IMR-90 (cell line): ENCODE measurements around the gene GALNT8.

Experiments
- MAFK ChIP-seq: IDR thresholded peaks from 2 replicates; pipeline ENCODE4 v1.6.1; 2012; ENCODE audit warnings: low read depth, low read length, improper control_type of control experiment
- MAZ ChIP-seq: IDR thresholded peaks from 2 replicates; pipeline ENCODE4 v1.6.1; 2012; ENCODE audit warnings: low read depth, mild to moderate bottlenecking, low read length, improper control_type of control experiment, moderate library complexity, borderline replicate concordance
- POLR2A ChIP-seq: IDR thresholded peaks from 2 replicates; pipeline ENCODE4 v1.6.1; 2012; ENCODE audit warnings: mild to moderate bottlenecking, low read depth, low read length
- TF ChIP-seq, protein P1 (sequence below): conservative IDR thresholded peaks from 2 replicates; pipeline ENCODE4 v1.5.1; 2012; ENCODE audit warnings: mild to moderate bottlenecking, low read depth, low read length, improper control_type of control experiment
- TF ChIP-seq, protein P2 (sequence below): fragments of 150-350 bp; IDR thresholded peaks from 2 replicates; pipeline ENCODE4 v1.6.1; 2017; ENCODE audit warnings: mild to moderate bottlenecking, antibody characterized with exemption, low read length, low read depth

DNA sequence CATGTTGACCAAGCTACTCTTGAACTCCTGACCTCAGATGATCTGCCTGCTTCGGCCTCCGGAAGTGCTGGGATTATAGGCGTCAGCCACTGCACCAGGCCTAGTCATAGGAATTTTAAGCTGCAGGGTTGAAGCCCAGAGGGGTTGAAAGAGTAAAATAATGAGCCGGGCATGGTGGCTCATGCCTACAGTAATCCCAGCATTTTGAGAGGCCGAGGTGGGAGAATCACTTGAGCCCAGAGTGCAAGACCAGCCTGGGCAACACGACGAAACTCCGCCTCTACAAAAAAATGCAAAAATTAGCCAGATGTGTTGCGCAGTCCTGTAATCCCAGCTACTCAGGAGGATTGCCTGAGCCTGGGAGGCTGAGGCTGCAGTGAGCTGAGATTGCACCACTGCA is 69.6 kb downstream of the GALNT8 start:
- TF ChIP-seq, protein P1, sequence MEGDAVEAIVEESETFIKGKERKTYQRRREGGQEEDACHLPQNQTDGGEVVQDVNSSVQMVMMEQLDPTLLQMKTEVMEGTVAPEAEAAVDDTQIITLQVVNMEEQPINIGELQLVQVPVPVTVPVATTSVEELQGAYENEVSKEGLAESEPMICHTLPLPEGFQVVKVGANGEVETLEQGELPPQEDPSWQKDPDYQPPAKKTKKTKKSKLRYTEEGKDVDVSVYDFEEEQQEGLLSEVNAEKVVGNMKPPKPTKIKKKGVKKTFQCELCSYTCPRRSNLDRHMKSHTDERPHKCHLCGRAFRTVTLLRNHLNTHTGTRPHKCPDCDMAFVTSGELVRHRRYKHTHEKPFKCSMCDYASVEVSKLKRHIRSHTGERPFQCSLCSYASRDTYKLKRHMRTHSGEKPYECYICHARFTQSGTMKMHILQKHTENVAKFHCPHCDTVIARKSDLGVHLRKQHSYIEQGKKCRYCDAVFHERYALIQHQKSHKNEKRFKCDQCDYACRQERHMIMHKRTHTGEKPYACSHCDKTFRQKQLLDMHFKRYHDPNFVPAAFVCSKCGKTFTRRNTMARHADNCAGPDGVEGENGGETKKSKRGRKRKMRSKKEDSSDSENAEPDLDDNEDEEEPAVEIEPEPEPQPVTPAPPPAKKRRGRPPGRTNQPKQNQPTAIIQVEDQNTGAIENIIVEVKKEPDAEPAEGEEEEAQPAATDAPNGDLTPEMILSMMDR = no peak
- TF ChIP-seq MAZ = no peak
- no peak for TF ChIP-seq POLR2A
- TF ChIP-seq MAFK = no peak
- TF ChIP-seq, protein P2, sequence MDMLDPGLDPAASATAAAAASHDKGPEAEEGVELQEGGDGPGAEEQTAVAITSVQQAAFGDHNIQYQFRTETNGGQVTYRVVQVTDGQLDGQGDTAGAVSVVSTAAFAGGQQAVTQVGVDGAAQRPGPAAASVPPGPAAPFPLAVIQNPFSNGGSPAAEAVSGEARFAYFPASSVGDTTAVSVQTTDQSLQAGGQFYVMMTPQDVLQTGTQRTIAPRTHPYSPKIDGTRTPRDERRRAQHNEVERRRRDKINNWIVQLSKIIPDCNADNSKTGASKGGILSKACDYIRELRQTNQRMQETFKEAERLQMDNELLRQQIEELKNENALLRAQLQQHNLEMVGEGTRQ = no peak
